Memory B cell (primary cell): ENCODE results near the gene ARHGDIG.

Experiments used
- ATAC-seq: fragments of 150-1000 bp; cut with Tn5 transposase; 2 replicates; pipeline ENCODE4 v1.10.0; 2021; ENCODE audit warnings: low read depth, mild to moderate bottlenecking, moderate library complexity
- DNase-seq, 2 donors: peaks; one replicate each; pipeline ENCODE4 v3.0.0; 2022; ENCODE audit warnings: low spot score in 2 of 2
- H3K27ac Mint-ChIP-seq: one replicate; pipeline ENCODE4 v1.8.0; 2022; ENCODE audit warnings: mild to moderate bottlenecking, moderate library complexity, mixed read lengths
- H3K27me3 Mint-ChIP-seq: one replicate; pipeline ENCODE4 v1.8.0; 2022; ENCODE audit warnings: mixed read lengths
- H3K36me3 Mint-ChIP-seq: one replicate; pipeline ENCODE4 v1.8.0; 2022; ENCODE audit warnings: mild to moderate bottlenecking, mixed read lengths
- H3K4me1 Mint-ChIP-seq: one replicate; pipeline ENCODE4 v1.8.0; 2022; ENCODE audit warnings: mixed read lengths
- H3K4me3 Mint-ChIP-seq: one replicate; pipeline ENCODE4 v1.8.0; 2022; ENCODE audit warnings: mild to moderate bottlenecking, moderate library complexity, mixed read lengths
- H3K9me3 Mint-ChIP-seq: one replicate; pipeline ENCODE4 v1.8.0; 2022; ENCODE audit warnings: mixed read lengths

Gene ARHGDIG

GRCh38 chr16:311725-312124, 31.3 kb downstream of the ARHGDIG start:
- no peak for DNase-seq
- H3K36me3 Mint-ChIP-seq = peaks cover 3% of the 10 kb centered on the region
- no peak for ATAC-seq
- H3K27me3 Mint-ChIP-seq = no peaks in the 10 kb centered on the region
- H3K9me3 Mint-ChIP-seq = no peaks in the 10 kb centered on the region
- H3K4me3 Mint-ChIP-seq = no peak overlapping the region
- peaks cover 2% of the 10 kb centered on the region for H3K4me1 Mint-ChIP-seq
- no peak overlapping the region for H3K27ac Mint-ChIP-seq

GRCh38 chr16:314351-314750, 34.0 kb downstream of the ARHGDIG start:
- H3K4me3 Mint-ChIP-seq = no peak overlapping the region
- no peak for ATAC-seq
- no peaks in the 10 kb centered on the region for H3K4me1 Mint-ChIP-seq
- no peaks in the 10 kb centered on the region for H3K27me3 Mint-ChIP-seq
- H3K36me3 Mint-ChIP-seq = peaks cover 3% of the 10 kb centered on the region
- no peaks in the 10 kb centered on the region for H3K9me3 Mint-ChIP-seq
- DNase-seq = no peak
- H3K27ac Mint-ChIP-seq = no peak overlapping the region

DNA sequence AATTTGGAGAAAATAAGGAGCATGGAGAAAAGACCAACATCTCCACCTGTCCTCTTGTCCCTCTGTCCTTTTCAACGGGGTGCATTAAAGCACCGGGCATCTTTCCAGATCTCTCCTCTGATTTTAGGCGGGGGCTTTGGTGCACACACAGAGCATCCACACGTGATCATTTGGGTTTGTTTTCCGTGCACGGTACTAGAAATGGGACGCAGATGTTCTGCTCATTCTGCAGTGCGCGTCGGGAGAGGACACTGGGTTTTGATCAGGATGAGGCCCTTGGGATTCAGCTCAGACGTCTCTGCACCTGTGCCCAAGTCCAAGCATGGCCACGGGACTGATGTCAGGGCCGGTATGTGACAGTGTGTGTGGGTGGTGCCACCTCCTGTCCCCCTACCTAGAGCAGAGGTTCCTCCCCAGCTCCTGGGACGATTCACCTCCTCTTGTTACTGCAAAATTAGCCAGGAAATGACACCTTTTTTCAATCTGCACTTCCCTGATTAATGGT, 34.5 kb downstream of the ARHGDIG start:
- no peak overlapping the region for H3K27ac Mint-ChIP-seq

DNA sequence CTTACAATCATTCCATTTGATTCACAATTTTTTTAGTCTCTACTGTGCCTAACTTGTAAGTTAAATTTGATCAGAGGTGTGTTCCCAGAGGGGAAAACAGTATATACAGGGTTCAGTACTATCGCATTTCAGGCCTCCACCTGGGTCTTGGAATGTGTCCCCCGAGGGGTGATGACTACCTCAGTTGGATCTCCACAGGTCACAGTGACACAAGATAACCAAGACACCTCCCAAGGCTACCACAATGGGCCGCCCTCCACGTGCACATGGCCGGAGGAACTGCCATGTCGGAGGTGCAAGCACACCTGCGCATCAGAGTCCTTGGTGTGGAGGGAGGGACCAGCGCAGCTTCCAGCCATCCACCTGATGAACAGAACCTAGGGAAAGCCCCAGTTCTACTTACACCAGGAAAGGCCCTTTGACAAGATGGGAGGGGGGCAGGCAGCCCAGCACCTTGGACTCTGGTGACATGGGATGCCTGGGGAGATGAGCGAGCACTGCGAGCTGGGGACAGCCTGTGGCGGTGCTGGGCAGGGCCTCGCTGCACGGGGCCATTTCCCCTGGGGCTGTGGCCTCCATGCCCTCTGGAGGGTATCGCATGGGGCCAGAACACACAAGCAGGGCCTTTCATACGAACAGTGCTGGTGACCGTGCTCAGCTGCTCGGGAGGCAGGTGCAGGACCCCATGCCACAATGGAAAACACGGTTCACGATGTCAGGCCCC, 36.5 kb downstream of the ARHGDIG start:
- H3K36me3 Mint-ChIP-seq = peaks cover 1% of the 10 kb centered on the region
- H3K9me3 Mint-ChIP-seq = no peaks in the 10 kb centered on the region
- ATAC-seq = no peak
- H3K27ac Mint-ChIP-seq = no peak overlapping the region
- peaks cover 8% of the 10 kb centered on the region for H3K4me1 Mint-ChIP-seq
- H3K4me3 Mint-ChIP-seq = no peak overlapping the region
- DNase-seq = no peak
- H3K27me3 Mint-ChIP-seq = no peaks in the 10 kb centered on the region

More for the DNA sequence above, 34.5 kb downstream of the ARHGDIG start:
- Mint-ChIP-seq H3K4me1 (peaks cover 2% of the 10 kb centered on the region), H3K27me3 (no peaks in the 10 kb centered on the region), H3K9me3 (no peaks in the 10 kb centered on the region), H3K36me3 (peaks cover 3% of the 10 kb centered on the region), H3K4me3 (no peak overlapping the region)
- DNase-seq (no peak), ATAC-seq (no peak)

- ATAC-seq (no peak), DNase-seq (no peak)
- H3K9me3 Mint-ChIP-seq = no peaks in the 10 kb centered on the region
- H3K27ac Mint-ChIP-seq = no peak overlapping the region
- H3K27me3 Mint-ChIP-seq = no peaks in the 10 kb centered on the region
- H3K36me3 Mint-ChIP-seq = peaks cover 1% of the 10 kb centered on the region
- H3K4me3 Mint-ChIP-seq = no peak overlapping the region
- H3K4me1 Mint-ChIP-seq = peaks cover 10% of the 10 kb centered on the region
These were observed 37.2 kb downstream of the ARHGDIG start for GRCh38 chr16:317583-317982.

GRCh38 chr16:318628-319027, 38.2 kb downstream of the ARHGDIG start:
- Mint-ChIP-seq H3K9me3 (no peaks in the 10 kb centered on the region), H3K27me3 (no peaks in the 10 kb centered on the region), H3K36me3 (peaks cover 1% of the 10 kb centered on the region), H3K4me3 (no peak overlapping the region), H3K4me1 (peaks cover 13% of the 10 kb centered on the region), H3K27ac (no peak overlapping the region)
- ATAC-seq (no peak), DNase-seq (no peak)

DNA sequence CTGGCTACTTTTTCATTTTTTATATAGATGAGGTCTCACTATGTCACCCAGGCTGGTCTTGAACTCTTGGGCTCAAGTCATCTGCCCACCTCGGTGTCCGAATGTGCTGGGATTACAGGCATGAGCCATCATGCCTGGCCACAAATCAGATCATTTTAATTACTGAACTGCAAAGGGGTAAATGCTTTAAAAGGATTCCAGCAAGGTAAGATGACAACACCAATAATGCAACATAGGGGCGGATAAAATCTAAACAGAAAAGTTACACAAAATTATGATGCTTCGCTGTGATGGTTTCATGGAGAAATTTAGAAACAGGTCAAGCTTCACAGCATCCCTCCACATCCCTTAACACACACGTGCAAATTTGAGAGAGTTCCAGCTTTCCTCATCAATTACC, 39.8 kb downstream of the ARHGDIG start:
- DNase-seq (no peak), ATAC-seq (no peak)
- Mint-ChIP-seq H3K4me1 (peaks cover 24% of the 10 kb centered on the region), H3K36me3 (peaks cover 1% of the 10 kb centered on the region), H3K27ac (no peak overlapping the region), H3K4me3 (no peak overlapping the region), H3K9me3 (no peaks in the 10 kb centered on the region), H3K27me3 (no peaks in the 10 kb centered on the region)

GRCh38 chr16:321532-321931, 41.1 kb downstream of the ARHGDIG start:
- Mint-ChIP-seq H3K4me1 (peaks cover 30% of the 10 kb centered on the region), H3K27ac (peak overlapping the region; percentile 53), H3K4me3 (no peak overlapping the region), H3K36me3 (peaks cover 1% of the 10 kb centered on the region), H3K9me3 (no peaks in the 10 kb centered on the region), H3K27me3 (no peaks in the 10 kb centered on the region)
- no peak for DNase-seq
- ATAC-seq = no peak

DNA sequence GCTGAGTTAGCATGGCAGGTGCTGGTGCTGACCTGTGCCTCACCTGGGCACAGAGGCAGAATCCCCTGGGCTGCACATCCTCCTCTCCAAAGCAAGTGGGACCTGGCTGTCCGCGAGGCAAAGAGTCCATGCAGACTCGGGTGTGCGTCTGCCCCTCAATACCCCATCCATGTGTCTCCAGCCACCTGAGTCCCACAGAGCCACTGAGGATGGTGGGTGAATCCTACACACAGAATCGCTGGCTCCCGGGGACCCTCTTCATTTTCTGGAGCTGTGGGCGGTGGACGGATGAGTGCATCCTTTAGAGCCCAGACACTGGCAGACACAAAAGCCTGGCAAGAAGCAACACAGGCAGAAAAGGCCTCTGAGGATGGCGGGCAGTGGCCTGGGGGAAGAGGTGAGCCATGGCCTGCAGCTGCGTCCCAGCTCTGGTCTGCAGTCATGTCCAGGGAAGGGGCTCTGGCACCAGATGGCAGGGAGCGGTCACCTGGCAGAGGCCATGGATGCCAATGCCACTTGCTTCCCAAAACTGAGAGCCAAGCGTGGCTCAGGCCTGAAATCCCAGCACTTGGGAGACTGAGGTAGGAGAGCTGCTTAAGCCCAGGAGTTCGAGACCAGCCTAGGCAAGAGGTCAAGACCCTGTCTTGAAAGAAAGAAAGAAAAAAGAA, 42.2 kb downstream of the ARHGDIG start:
- Mint-ChIP-seq H3K4me3 (no peak overlapping the region), H3K27ac (peak overlapping the region; percentile 82), H3K9me3 (no peaks in the 10 kb centered on the region), H3K27me3 (no peaks in the 10 kb centered on the region), H3K36me3 (peaks cover 1% of the 10 kb centered on the region), H3K4me1 (peaks cover 30% of the 10 kb centered on the region)
- DNase-seq (no peak), ATAC-seq (no peak)

- DNase-seq (no peak), ATAC-seq (no peak)
- H3K36me3 Mint-ChIP-seq = no peaks in the 10 kb centered on the region
- H3K27ac Mint-ChIP-seq = peak overlapping the region; percentile 82
- H3K4me1 Mint-ChIP-seq = peaks cover 30% of the 10 kb centered on the region
- peak overlapping the region; percentile 77 for H3K4me3 Mint-ChIP-seq
- H3K27me3 Mint-ChIP-seq = no peaks in the 10 kb centered on the region
- no peaks in the 10 kb centered on the region for H3K9me3 Mint-ChIP-seq
These were observed 43.7 kb downstream of the ARHGDIG start for GRCh38 chr16:324201-324450.

DNA sequence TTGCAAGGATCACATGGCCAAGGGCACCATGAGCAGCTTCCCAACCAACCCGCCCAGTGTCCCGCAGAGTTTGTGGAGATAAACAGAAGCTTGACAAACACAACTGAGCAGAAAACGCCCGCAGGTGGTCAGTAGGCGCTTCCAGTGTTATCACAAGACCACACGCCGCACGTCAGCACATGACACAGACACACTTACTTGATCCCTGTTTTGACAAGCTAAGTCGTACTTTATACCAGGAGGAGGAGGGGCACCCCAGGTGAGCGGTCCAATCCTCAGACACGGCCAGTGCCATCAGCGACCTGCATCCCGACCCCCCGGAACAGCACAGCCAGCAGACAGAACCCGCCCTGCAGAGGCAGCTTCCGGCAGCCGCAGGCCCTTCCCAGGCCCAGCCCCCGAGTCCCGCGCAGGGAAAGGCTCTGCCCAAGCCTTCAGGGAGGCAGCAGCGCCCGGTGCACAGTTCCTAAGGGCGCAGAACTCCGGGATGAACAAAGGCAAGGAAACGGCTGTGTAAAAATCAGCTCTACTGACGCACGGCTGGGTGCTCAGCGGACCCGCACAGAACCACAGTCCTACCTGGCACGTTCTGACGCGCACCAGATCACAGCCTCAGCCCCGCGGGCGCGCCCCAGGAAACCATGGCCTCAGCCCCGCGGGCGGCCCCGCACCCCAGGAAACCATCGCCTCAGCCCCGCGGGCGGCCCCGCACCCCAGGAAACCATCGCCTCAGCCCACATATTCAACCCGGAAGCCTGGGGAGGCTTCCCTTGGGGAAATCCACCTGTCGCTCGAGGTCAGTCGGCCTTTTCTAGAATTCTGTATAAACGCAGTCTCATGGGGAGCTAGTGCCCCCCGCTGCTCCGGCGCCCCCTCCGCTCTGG, 44.3 kb downstream of the ARHGDIG start:
- Mint-ChIP-seq H3K4me1 (peaks cover 29% of the 10 kb centered on the region), H3K27ac (peak overlapping the region; percentile 82), H3K9me3 (no peaks in the 10 kb centered on the region), H3K4me3 (peak overlapping the region; percentile 77), H3K36me3 (no peaks in the 10 kb centered on the region), H3K27me3 (no peaks in the 10 kb centered on the region)
- ATAC-seq = peak; percentile 88
- peak; percentile 59 to 60 for DNase-seq

DNA sequence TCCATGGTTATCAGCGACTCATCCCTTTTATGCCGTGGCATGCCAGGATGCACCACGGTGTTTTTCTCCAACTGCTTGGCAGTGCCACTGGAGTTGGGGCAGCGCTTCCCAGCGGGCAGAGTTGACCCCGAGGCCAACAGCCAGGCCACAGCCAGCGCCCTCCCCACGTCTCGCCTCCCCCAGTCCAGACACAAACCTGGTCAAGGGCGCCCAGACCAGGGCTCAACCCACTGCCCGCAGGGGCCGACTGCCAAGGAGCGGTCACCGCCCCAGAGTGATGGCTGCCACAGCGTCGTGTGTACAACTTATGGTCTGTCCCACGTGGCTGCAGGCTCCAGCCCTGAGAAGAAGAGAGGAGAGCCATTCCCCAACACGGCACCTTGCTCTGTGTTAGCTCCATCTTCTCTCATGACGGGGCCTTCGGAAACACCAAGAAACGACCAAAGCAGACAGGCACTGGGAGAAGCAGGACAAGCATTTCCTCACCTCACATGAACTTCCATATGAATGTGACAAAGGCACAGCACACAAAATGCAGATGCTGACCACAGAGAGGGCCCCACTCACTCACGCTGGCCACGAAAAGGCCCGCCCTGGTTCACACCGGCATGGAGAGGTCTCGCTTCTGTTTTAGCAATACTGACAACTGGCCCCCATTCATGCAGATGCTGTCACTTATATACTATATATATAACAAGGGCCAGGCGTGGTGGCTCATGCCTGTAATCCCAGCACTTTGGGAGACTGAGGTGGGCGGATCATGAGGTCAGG, 45.2 kb downstream of the ARHGDIG start:
- H3K9me3 Mint-ChIP-seq = no peaks in the 10 kb centered on the region
- DNase-seq (no peak), ATAC-seq (no peak)
- peak overlapping the region; percentile 77 for H3K4me3 Mint-ChIP-seq
- H3K27ac Mint-ChIP-seq = peak overlapping the region; percentile 82
- peaks cover 28% of the 10 kb centered on the region for H3K4me1 Mint-ChIP-seq
- no peaks in the 10 kb centered on the region for H3K27me3 Mint-ChIP-seq
- H3K36me3 Mint-ChIP-seq = peaks cover 2% of the 10 kb centered on the region

- DNase-seq (no peak), ATAC-seq (no peak)
- Mint-ChIP-seq H3K4me1 (peaks cover 28% of the 10 kb centered on the region), H3K36me3 (peaks cover 4% of the 10 kb centered on the region), H3K9me3 (no peaks in the 10 kb centered on the region), H3K27ac (no peak overlapping the region), H3K4me3 (no peak overlapping the region), H3K27me3 (no peaks in the 10 kb centered on the region)
These were observed 50.4 kb downstream of the ARHGDIG start for GRCh38 chr16:330741-331140.
